ENCODE data around the gene PLEKHO1.
A peak's percentile ranks its signal among the peaks of the same experiment; 100 is the strongest.

The PLEKHO1 gene

GRCh38 chr1:150149271-150150132 is at the start of gene PLEKHO1:
Gene PLEKHO1, plus strand, starts transcription at chr1:150149916. Its CDS starts 342 bp downstream, at chr1:150150258.
- Histone ChIP-seq H3K4me3 (ENCODE audit: low read depth in 1 of 2, low read length in 2 of 2) (peak within 1 kb of the TSS; percentile 73 to 84), H3K9me3 (ENCODE audit: control insufficient read depth in 1 of 2, low read length in 2 of 2) (no peaks in the 10 kb centered on the region), H3K4me1 (ENCODE audit: control insufficient read depth in 1 of 2, insufficient read depth in 2 of 2, low read length in 2 of 2) (peaks cover 3 to 21% of the 10 kb centered on the region in 2 donors), H3K9ac (ENCODE audit: low read depth in 1 of 2, low read length in 2 of 2) (peak within 1 kb of the TSS; percentile 79 to 84), H3K36me3 (ENCODE audit: control insufficient read depth in 1 of 2, insufficient read depth in 2 of 2, low read length in 2 of 2) (peaks cover 0 to 9% of the 10 kb centered on the region in 2 donors), H3K27ac (ENCODE audit: low read depth, low read length) (peak within 1 kb of the TSS; percentile 75), H3K27me3 (ENCODE audit: control insufficient read depth in 1 of 2, insufficient read depth in 2 of 2, low read length in 2 of 2) (peaks cover 4 to 19% of the 10 kb centered on the region in 2 donors)

- H3K36me3 ChIP-seq (ENCODE audit: control insufficient read depth in 1 of 2, insufficient read depth in 2 of 2, low read length in 2 of 2), result no peaks in the 10 kb centered on the region
- H3K4me1 ChIP-seq (ENCODE audit: control insufficient read depth in 1 of 2, insufficient read depth in 2 of 2, low read length in 2 of 2), result no peaks in the 10 kb centered on the region
- no peaks in the 10 kb centered on the region for H3K9me3 ChIP-seq (ENCODE audit: control insufficient read depth in 1 of 2, low read length in 2 of 2)
- H3K27ac ChIP-seq (ENCODE audit: low read depth, low read length), result no peak overlapping the region
- H3K27me3 ChIP-seq (ENCODE audit: control insufficient read depth in 1 of 2, insufficient read depth in 2 of 2, low read length in 2 of 2), result no peaks in the 10 kb centered on the region
- no peak overlapping the region for H3K9ac ChIP-seq (ENCODE audit: low read depth in 1 of 2, low read length in 2 of 2)
- no peak overlapping the region for H3K4me3 ChIP-seq (ENCODE audit: low read depth in 1 of 2, low read length in 2 of 2)
Observed at GRCh38 chr1:150102986-150103385, 46.7 kb upstream of the PLEKHO1 start.

GRCh38 chr1:150106341-150106740 is 43.4 kb upstream of the PLEKHO1 start:
- no peak overlapping the region for H3K27ac ChIP-seq (ENCODE audit: low read depth, low read length)
- no peak overlapping the region for H3K9ac ChIP-seq (ENCODE audit: low read depth in 1 of 2, low read length in 2 of 2)
- no peaks in the 10 kb centered on the region for H3K4me1 ChIP-seq (ENCODE audit: control insufficient read depth in 1 of 2, insufficient read depth in 2 of 2, low read length in 2 of 2)

GRCh38 chr1:150109586-150109985 is 40.1 kb upstream of the PLEKHO1 start:
- H3K4me1 ChIP-seq (ENCODE audit: control insufficient read depth in 1 of 2, insufficient read depth in 2 of 2, low read length in 2 of 2), result no peaks in the 10 kb centered on the region
- no peaks in the 10 kb centered on the region for H3K9me3 ChIP-seq (ENCODE audit: control insufficient read depth in 1 of 2, low read length in 2 of 2)
- peaks cover 0 to 3% of the 10 kb centered on the region in 2 donors for H3K36me3 ChIP-seq (ENCODE audit: control insufficient read depth in 1 of 2, insufficient read depth in 2 of 2, low read length in 2 of 2)
- H3K4me3 ChIP-seq (ENCODE audit: low read depth in 1 of 2, low read length in 2 of 2), result no peak overlapping the region
- H3K27ac ChIP-seq (ENCODE audit: low read depth, low read length), result no peak overlapping the region
- no peaks in the 10 kb centered on the region for H3K27me3 ChIP-seq (ENCODE audit: control insufficient read depth in 1 of 2, insufficient read depth in 2 of 2, low read length in 2 of 2)
- H3K9ac ChIP-seq (ENCODE audit: low read depth in 1 of 2, low read length in 2 of 2), result no peak overlapping the region

More at GRCh38 chr1:150106341-150106740, 43.4 kb upstream of the PLEKHO1 start:
- no peak overlapping the region for H3K4me3 ChIP-seq (ENCODE audit: low read depth in 1 of 2, low read length in 2 of 2)
- no peaks in the 10 kb centered on the region for H3K36me3 ChIP-seq (ENCODE audit: control insufficient read depth in 1 of 2, insufficient read depth in 2 of 2, low read length in 2 of 2)
- no peaks in the 10 kb centered on the region for H3K9me3 ChIP-seq (ENCODE audit: control insufficient read depth in 1 of 2, low read length in 2 of 2)
- H3K27me3 ChIP-seq (ENCODE audit: control insufficient read depth in 1 of 2, insufficient read depth in 2 of 2, low read length in 2 of 2), result no peaks in the 10 kb centered on the region

GRCh38 chr1:150110116-150110515 is 39.6 kb upstream of the PLEKHO1 start:
- Histone ChIP-seq H3K36me3 (ENCODE audit: control insufficient read depth in 1 of 2, insufficient read depth in 2 of 2, low read length in 2 of 2) (peaks cover 0 to 3% of the 10 kb centered on the region in 2 donors), H3K9ac (ENCODE audit: low read depth in 1 of 2, low read length in 2 of 2) (no peak overlapping the region), H3K4me1 (ENCODE audit: control insufficient read depth in 1 of 2, insufficient read depth in 2 of 2, low read length in 2 of 2) (no peaks in the 10 kb centered on the region), H3K27me3 (ENCODE audit: control insufficient read depth in 1 of 2, insufficient read depth in 2 of 2, low read length in 2 of 2) (no peaks in the 10 kb centered on the region), H3K9me3 (ENCODE audit: control insufficient read depth in 1 of 2, low read length in 2 of 2) (no peaks in the 10 kb centered on the region), H3K4me3 (ENCODE audit: low read depth in 1 of 2, low read length in 2 of 2) (no peak overlapping the region), H3K27ac (ENCODE audit: low read depth, low read length) (no peak overlapping the region)

- Histone ChIP-seq H3K9ac (ENCODE audit: low read depth in 1 of 2, low read length in 2 of 2) (no peak overlapping the region), H3K36me3 (ENCODE audit: control insufficient read depth in 1 of 2, insufficient read depth in 2 of 2, low read length in 2 of 2) (peaks cover 0 to 3% of the 10 kb centered on the region in 2 donors), H3K4me1 (ENCODE audit: control insufficient read depth in 1 of 2, insufficient read depth in 2 of 2, low read length in 2 of 2) (no peaks in the 10 kb centered on the region), H3K9me3 (ENCODE audit: control insufficient read depth in 1 of 2, low read length in 2 of 2) (no peaks in the 10 kb centered on the region), H3K27me3 (ENCODE audit: control insufficient read depth in 1 of 2, insufficient read depth in 2 of 2, low read length in 2 of 2) (no peaks in the 10 kb centered on the region), H3K4me3 (ENCODE audit: low read depth in 1 of 2, low read length in 2 of 2) (no peak overlapping the region), H3K27ac (ENCODE audit: low read depth, low read length) (no peak overlapping the region)
Observed at GRCh38 chr1:150111670-150112069, 38.0 kb upstream of the PLEKHO1 start.

GRCh38 chr1:150115121-150115520 is 34.6 kb upstream of the PLEKHO1 start:
- Histone ChIP-seq H3K27ac (ENCODE audit: low read depth, low read length) (no peak overlapping the region), H3K9me3 (ENCODE audit: control insufficient read depth in 1 of 2, low read length in 2 of 2) (no peaks in the 10 kb centered on the region), H3K4me3 (ENCODE audit: low read depth in 1 of 2, low read length in 2 of 2) (no peak overlapping the region), H3K9ac (ENCODE audit: low read depth in 1 of 2, low read length in 2 of 2) (no peak overlapping the region), H3K4me1 (ENCODE audit: control insufficient read depth in 1 of 2, insufficient read depth in 2 of 2, low read length in 2 of 2) (no peaks in the 10 kb centered on the region), H3K27me3 (ENCODE audit: control insufficient read depth in 1 of 2, insufficient read depth in 2 of 2, low read length in 2 of 2) (no peaks in the 10 kb centered on the region), H3K36me3 (ENCODE audit: control insufficient read depth in 1 of 2, insufficient read depth in 2 of 2, low read length in 2 of 2) (peaks cover 0 to 3% of the 10 kb centered on the region in 2 donors)

GRCh38 chr1:150118716-150119115 is 31.0 kb upstream of the PLEKHO1 start:
- H3K27ac ChIP-seq (ENCODE audit: low read depth, low read length), result no peak overlapping the region

GRCh38 chr1:150121236-150121862 is 28.4 kb upstream of the PLEKHO1 start:
- H3K4me3 ChIP-seq (ENCODE audit: low read depth in 1 of 2, low read length in 2 of 2), result no peak overlapping the region
- H3K9ac ChIP-seq (ENCODE audit: low read depth in 1 of 2, low read length in 2 of 2), result no peak overlapping the region
- no peaks in the 10 kb centered on the region for H3K9me3 ChIP-seq (ENCODE audit: control insufficient read depth in 1 of 2, low read length in 2 of 2)
- no peaks in the 10 kb centered on the region for H3K4me1 ChIP-seq (ENCODE audit: control insufficient read depth in 1 of 2, insufficient read depth in 2 of 2, low read length in 2 of 2)
- no peaks in the 10 kb centered on the region for H3K36me3 ChIP-seq (ENCODE audit: control insufficient read depth in 1 of 2, insufficient read depth in 2 of 2, low read length in 2 of 2)
- no peaks in the 10 kb centered on the region for H3K27me3 ChIP-seq (ENCODE audit: control insufficient read depth in 1 of 2, insufficient read depth in 2 of 2, low read length in 2 of 2)
- H3K27ac ChIP-seq (ENCODE audit: low read depth, low read length), result no peak overlapping the region

More at GRCh38 chr1:150118716-150119115, 31.0 kb upstream of the PLEKHO1 start:
- Histone ChIP-seq H3K4me3 (ENCODE audit: low read depth in 1 of 2, low read length in 2 of 2) (no peak overlapping the region), H3K9ac (ENCODE audit: low read depth in 1 of 2, low read length in 2 of 2) (no peak overlapping the region), H3K36me3 (ENCODE audit: control insufficient read depth in 1 of 2, insufficient read depth in 2 of 2, low read length in 2 of 2) (no peaks in the 10 kb centered on the region), H3K9me3 (ENCODE audit: control insufficient read depth in 1 of 2, low read length in 2 of 2) (no peaks in the 10 kb centered on the region), H3K4me1 (ENCODE audit: control insufficient read depth in 1 of 2, insufficient read depth in 2 of 2, low read length in 2 of 2) (no peaks in the 10 kb centered on the region), H3K27me3 (ENCODE audit: control insufficient read depth in 1 of 2, insufficient read depth in 2 of 2, low read length in 2 of 2) (no peaks in the 10 kb centered on the region)

- Histone ChIP-seq H3K27me3 (ENCODE audit: control insufficient read depth in 1 of 2, insufficient read depth in 2 of 2, low read length in 2 of 2) (no peaks in the 10 kb centered on the region), H3K27ac (ENCODE audit: low read depth, low read length) (no peak overlapping the region)
Observed at GRCh38 chr1:150126811-150127210, 22.9 kb upstream of the PLEKHO1 start.

More at GRCh38 chr1:150126811-150127210, 22.9 kb upstream of the PLEKHO1 start:
- no peak overlapping the region for H3K4me3 ChIP-seq (ENCODE audit: low read depth in 1 of 2, low read length in 2 of 2)
- no peaks in the 10 kb centered on the region for H3K36me3 ChIP-seq (ENCODE audit: control insufficient read depth in 1 of 2, insufficient read depth in 2 of 2, low read length in 2 of 2)
- H3K9ac ChIP-seq (ENCODE audit: low read depth in 1 of 2, low read length in 2 of 2), result no peak overlapping the region
- no peaks in the 10 kb centered on the region for H3K4me1 ChIP-seq (ENCODE audit: control insufficient read depth in 1 of 2, insufficient read depth in 2 of 2, low read length in 2 of 2)
- H3K9me3 ChIP-seq (ENCODE audit: control insufficient read depth in 1 of 2, low read length in 2 of 2), result no peaks in the 10 kb centered on the region

All from duodenal mucosa (tissue), 2 donors.